Measurements from ENCODE around the gene MZB1.

GRCh38 chr5:139399501-139400121, 9.9 kb upstream of the MZB1 start:
- TF ChIP-seq POLR2A (IDR thresholded peaks at IDR 0.05) (no peak), CTCF (IDR thresholded peaks at IDR 0.05) (no peak)
